ENCODE results near the gene PANX3. TPM values are rescaled to one million over a fixed set of nuclear protein-coding genes. Genes with fewer than 3 reads are reported as not detected.

The PANX3 gene
- total RNA-seq = not detected in 2 replicates

GRCh38 chr11:124611064-124611463, at the start of gene PANX3:
Gene PANX3, plus strand, starts transcription at chr11:124611428. Its CDS starts 129 bp downstream, at chr11:124611557.

GRCh38 chr11:124569697-124570096, 41.5 kb upstream of the PANX3 start, which contains the start of gene OR8A1:
Gene OR8A1, plus strand, starts transcription at chr11:124569997. Its CDS starts 123 bp downstream, at chr11:124570120.

GRCh38 chr11:124622531-124623451, 11.6 kb downstream of the PANX3 start, which contains the start of gene TBRG1:
Gene TBRG1, plus strand, starts transcription at chr11:124622864. Its CDS starts 220 bp downstream, at chr11:124623084.

Other genes with a start within 250 kb of the PANX3 start
- not detected in 2 replicates for gene OR8B2, start 226.9 kb upstream of the PANX3 start, total RNA-seq
- not detected in 2 replicates for gene OR8B3, start 212.4 kb upstream of the PANX3 start, total RNA-seq
- gene OR8B4, start 186.6 kb upstream of the PANX3 start, total RNA-seq = not detected in 2 replicates
- not detected in 2 replicates for gene OR8B8, start 165.7 kb upstream of the PANX3 start, total RNA-seq
- gene OR8B12, start 67.8 kb upstream of the PANX3 start, total RNA-seq = not detected in 2 replicates
- gene OR8A1, start 41.4 kb upstream of the PANX3 start, total RNA-seq = not detected in 2 replicates
- 22.8 and 41.5 TPM in 2 replicates for gene TBRG1, start 11.4 kb downstream of the PANX3 start, total RNA-seq
- 17.6 and 30.8 TPM in 2 replicates for gene SIAE, start 62.3 kb downstream of the PANX3 start, total RNA-seq
- 7.4 and 29.2 TPM in 2 replicates for gene SPA17, start 62.5 kb downstream of the PANX3 start, total RNA-seq
- gene NRGN, start 128.5 kb downstream of the PANX3 start, total RNA-seq = 0.50 and 0.58 TPM in 2 replicates
- gene VSIG2, start 140.8 kb downstream of the PANX3 start, total RNA-seq = 0.33 TPM in 1 of 2 replicates, not detected in the other
- 0.44 TPM in 1 of 2 replicates, not detected in the other for gene ESAM, start 150.9 kb downstream of the PANX3 start, total RNA-seq
- gene MSANTD2, start 189.0 kb downstream of the PANX3 start, total RNA-seq = 9.3 and 10.4 TPM in 2 replicates